ENCODE measurements around the gene FAM53B.

Gene FAM53B

GRCh38 chr10:124711145-124711544 lies 33.0 kb downstream of the FAM53B start:
- Mint-ChIP-seq H3K9me3 (no peaks in the 10 kb centered on the region), H3K27ac (no peak overlapping the region), H3K4me1 (ENCODE audit: low read depth) (peaks cover 85% of the 10 kb centered on the region), H3K27me3 (no peaks in the 10 kb centered on the region), H3K36me3 (ENCODE audit: low read depth) (peaks cover 7% of the 10 kb centered on the region), H3K4me3 (no peak overlapping the region)

GRCh38 chr10:124710266-124710881 lies 33.8 kb downstream of the FAM53B start:
- Mint-ChIP-seq H3K27ac (no peak overlapping the region), H3K4me1 (ENCODE audit: low read depth) (peaks cover 84% of the 10 kb centered on the region), H3K36me3 (ENCODE audit: low read depth) (peaks cover 5% of the 10 kb centered on the region), H3K9me3 (no peaks in the 10 kb centered on the region), H3K4me3 (no peak overlapping the region), H3K27me3 (no peaks in the 10 kb centered on the region)

- Mint-ChIP-seq H3K9me3 (no peaks in the 10 kb centered on the region), H3K4me3 (no peak overlapping the region), H3K36me3 (ENCODE audit: low read depth) (peaks cover 5% of the 10 kb centered on the region), H3K27me3 (no peaks in the 10 kb centered on the region), H3K27ac (no peak overlapping the region), H3K4me1 (ENCODE audit: low read depth) (peaks cover 84% of the 10 kb centered on the region)
These were observed 34.3 kb downstream of the FAM53B start for GRCh38 chr10:124709861-124710260.

- Mint-ChIP-seq H3K4me1 (ENCODE audit: low read depth) (peaks cover 88% of the 10 kb centered on the region), H3K36me3 (ENCODE audit: low read depth) (peaks cover 12% of the 10 kb centered on the region), H3K27me3 (no peaks in the 10 kb centered on the region), H3K9me3 (no peaks in the 10 kb centered on the region), H3K4me3 (no peak overlapping the region), H3K27ac (no peak overlapping the region)
These were observed 35.2 kb downstream of the FAM53B start for GRCh38 chr10:124708922-124709520.

- H3K4me3 Mint-ChIP-seq, result no peak overlapping the region
These were observed 35.9 kb downstream of the FAM53B start for GRCh38 chr10:124708246-124708779.

GRCh38 chr10:124707551-124707950 lies 36.6 kb downstream of the FAM53B start:
- no peak overlapping the region for H3K4me3 Mint-ChIP-seq
- no peaks in the 10 kb centered on the region for H3K9me3 Mint-ChIP-seq
- H3K4me1 Mint-ChIP-seq (ENCODE audit: low read depth), result peaks cover 88% of the 10 kb centered on the region
- H3K36me3 Mint-ChIP-seq (ENCODE audit: low read depth), result peaks cover 16% of the 10 kb centered on the region
- no peak overlapping the region for H3K27ac Mint-ChIP-seq
- no peaks in the 10 kb centered on the region for H3K27me3 Mint-ChIP-seq

More at GRCh38 chr10:124708246-124708779, 35.9 kb downstream of the FAM53B start:
- Mint-ChIP-seq H3K9me3 (no peaks in the 10 kb centered on the region), H3K4me1 (ENCODE audit: low read depth) (peaks cover 88% of the 10 kb centered on the region), H3K36me3 (ENCODE audit: low read depth) (peaks cover 12% of the 10 kb centered on the region), H3K27me3 (no peaks in the 10 kb centered on the region), H3K27ac (no peak overlapping the region)

GRCh38 chr10:124707144-124707467 lies 37.1 kb downstream of the FAM53B start:
- Mint-ChIP-seq H3K9me3 (no peaks in the 10 kb centered on the region), H3K36me3 (ENCODE audit: low read depth) (peaks cover 21% of the 10 kb centered on the region), H3K4me1 (ENCODE audit: low read depth) (peaks cover 90% of the 10 kb centered on the region), H3K27me3 (no peaks in the 10 kb centered on the region), H3K27ac (no peak overlapping the region), H3K4me3 (no peak overlapping the region)

- Mint-ChIP-seq H3K36me3 (ENCODE audit: low read depth) (peaks cover 23% of the 10 kb centered on the region), H3K4me1 (ENCODE audit: low read depth) (peaks cover 95% of the 10 kb centered on the region), H3K27ac (no peak overlapping the region), H3K27me3 (no peaks in the 10 kb centered on the region), H3K4me3 (no peak overlapping the region), H3K9me3 (no peaks in the 10 kb centered on the region)
These were observed 37.6 kb downstream of the FAM53B start for GRCh38 chr10:124706462-124707143.

GRCh38 chr10:124705817-124706461 lies 38.2 kb downstream of the FAM53B start:
- Mint-ChIP-seq H3K4me3 (no peak overlapping the region), H3K27me3 (no peaks in the 10 kb centered on the region), H3K36me3 (ENCODE audit: low read depth) (peaks cover 23% of the 10 kb centered on the region), H3K27ac (no peak overlapping the region), H3K9me3 (no peaks in the 10 kb centered on the region), H3K4me1 (ENCODE audit: low read depth) (peaks cover 98% of the 10 kb centered on the region)

GRCh38 chr10:124705381-124705740 lies 38.8 kb downstream of the FAM53B start:
- Mint-ChIP-seq H3K36me3 (ENCODE audit: low read depth) (peaks cover 23% of the 10 kb centered on the region), H3K9me3 (no peaks in the 10 kb centered on the region), H3K27me3 (no peaks in the 10 kb centered on the region), H3K4me3 (no peak overlapping the region), H3K27ac (no peak overlapping the region), H3K4me1 (ENCODE audit: low read depth) (peaks cover 98% of the 10 kb centered on the region)

- H3K4me3 Mint-ChIP-seq, result no peak overlapping the region
- H3K27ac Mint-ChIP-seq, result peak overlapping the region; percentile 68
- H3K27me3 Mint-ChIP-seq, result no peaks in the 10 kb centered on the region
These were observed 39.5 kb downstream of the FAM53B start for GRCh38 chr10:124704428-124705380.

GRCh38 chr10:124703778-124704427 lies 40.3 kb downstream of the FAM53B start:
- no peaks in the 10 kb centered on the region for H3K27me3 Mint-ChIP-seq
- H3K36me3 Mint-ChIP-seq (ENCODE audit: low read depth), result peaks cover 23% of the 10 kb centered on the region
- no peak overlapping the region for H3K4me3 Mint-ChIP-seq
- H3K27ac Mint-ChIP-seq, result peak overlapping the region; percentile 67
- no peaks in the 10 kb centered on the region for H3K9me3 Mint-ChIP-seq
- H3K4me1 Mint-ChIP-seq (ENCODE audit: low read depth), result peaks cover 98% of the 10 kb centered on the region

More at GRCh38 chr10:124704428-124705380, 39.5 kb downstream of the FAM53B start:
- H3K9me3 Mint-ChIP-seq, result no peaks in the 10 kb centered on the region
- peaks cover 23% of the 10 kb centered on the region for H3K36me3 Mint-ChIP-seq (ENCODE audit: low read depth)
- H3K4me1 Mint-ChIP-seq (ENCODE audit: low read depth), result peaks cover 98% of the 10 kb centered on the region

GRCh38 chr10:124703372-124703771 lies 40.8 kb downstream of the FAM53B start:
- Mint-ChIP-seq H3K36me3 (ENCODE audit: low read depth) (peaks cover 23% of the 10 kb centered on the region), H3K27me3 (no peaks in the 10 kb centered on the region), H3K4me3 (no peak overlapping the region), H3K27ac (peak overlapping the region; percentile 91), H3K9me3 (no peaks in the 10 kb centered on the region), H3K4me1 (ENCODE audit: low read depth) (peaks cover 98% of the 10 kb centered on the region)

Measured in stimulated activated naive CD8-positive, alpha-beta T cell treated with anti-CD3 and anti-CD28 coated beads, Interleukin-15, Interleukin-2, amounts not matched to agents 100 ng/mL and 50 ng/mL, for 24 hours (primary cell).